ENCODE results near the gene HTRA1.
A peak's percentile ranks its signal among the peaks of the same experiment; 100 is the strongest.

The HTRA1 gene

DNA sequence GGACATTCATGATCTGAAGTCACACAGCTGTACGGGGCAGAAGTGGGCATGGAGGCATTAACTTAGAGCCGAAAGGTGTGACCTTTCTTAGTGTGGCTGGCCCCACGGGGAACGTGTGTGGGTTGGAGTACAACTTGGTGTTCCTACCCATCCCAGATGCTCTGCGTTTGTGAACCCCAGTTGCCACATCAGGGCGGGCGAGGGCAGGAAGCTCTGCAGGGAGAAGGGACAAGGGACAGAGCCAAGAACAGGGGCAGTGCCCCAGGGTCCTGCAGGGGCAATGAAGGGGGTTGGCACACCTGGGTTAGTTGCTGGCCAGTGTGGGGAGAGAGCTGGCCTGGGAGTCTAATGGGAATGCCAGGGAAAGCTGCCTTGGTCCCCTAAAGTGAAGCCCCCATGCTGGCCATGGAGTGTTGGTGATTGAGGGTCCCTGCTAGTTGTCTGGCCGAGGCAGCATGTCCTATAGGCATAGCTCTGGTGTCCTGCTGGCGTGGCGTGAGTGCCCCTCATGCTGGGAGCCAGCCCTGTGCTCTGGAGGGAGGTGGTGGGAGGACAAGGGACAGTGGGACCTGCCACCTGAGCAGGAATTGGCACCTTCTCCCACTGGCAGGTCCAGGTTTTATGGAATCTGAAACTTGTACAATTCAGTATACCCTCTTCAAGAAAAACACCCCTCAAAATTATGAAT, 18.9 kb downstream of the HTRA1 start:
- no peak overlapping the region for H3K4me3 ChIP-seq (ENCODE audit: low read length)
- no peak for DNase-seq (ENCODE audit: low read depth)
- TF ChIP-seq, protein P1, sequence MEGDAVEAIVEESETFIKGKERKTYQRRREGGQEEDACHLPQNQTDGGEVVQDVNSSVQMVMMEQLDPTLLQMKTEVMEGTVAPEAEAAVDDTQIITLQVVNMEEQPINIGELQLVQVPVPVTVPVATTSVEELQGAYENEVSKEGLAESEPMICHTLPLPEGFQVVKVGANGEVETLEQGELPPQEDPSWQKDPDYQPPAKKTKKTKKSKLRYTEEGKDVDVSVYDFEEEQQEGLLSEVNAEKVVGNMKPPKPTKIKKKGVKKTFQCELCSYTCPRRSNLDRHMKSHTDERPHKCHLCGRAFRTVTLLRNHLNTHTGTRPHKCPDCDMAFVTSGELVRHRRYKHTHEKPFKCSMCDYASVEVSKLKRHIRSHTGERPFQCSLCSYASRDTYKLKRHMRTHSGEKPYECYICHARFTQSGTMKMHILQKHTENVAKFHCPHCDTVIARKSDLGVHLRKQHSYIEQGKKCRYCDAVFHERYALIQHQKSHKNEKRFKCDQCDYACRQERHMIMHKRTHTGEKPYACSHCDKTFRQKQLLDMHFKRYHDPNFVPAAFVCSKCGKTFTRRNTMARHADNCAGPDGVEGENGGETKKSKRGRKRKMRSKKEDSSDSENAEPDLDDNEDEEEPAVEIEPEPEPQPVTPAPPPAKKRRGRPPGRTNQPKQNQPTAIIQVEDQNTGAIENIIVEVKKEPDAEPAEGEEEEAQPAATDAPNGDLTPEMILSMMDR (conservative IDR thresholded peaks at IDR 0.05; ENCODE audit: low read depth, low read length) = no peak

DNA sequence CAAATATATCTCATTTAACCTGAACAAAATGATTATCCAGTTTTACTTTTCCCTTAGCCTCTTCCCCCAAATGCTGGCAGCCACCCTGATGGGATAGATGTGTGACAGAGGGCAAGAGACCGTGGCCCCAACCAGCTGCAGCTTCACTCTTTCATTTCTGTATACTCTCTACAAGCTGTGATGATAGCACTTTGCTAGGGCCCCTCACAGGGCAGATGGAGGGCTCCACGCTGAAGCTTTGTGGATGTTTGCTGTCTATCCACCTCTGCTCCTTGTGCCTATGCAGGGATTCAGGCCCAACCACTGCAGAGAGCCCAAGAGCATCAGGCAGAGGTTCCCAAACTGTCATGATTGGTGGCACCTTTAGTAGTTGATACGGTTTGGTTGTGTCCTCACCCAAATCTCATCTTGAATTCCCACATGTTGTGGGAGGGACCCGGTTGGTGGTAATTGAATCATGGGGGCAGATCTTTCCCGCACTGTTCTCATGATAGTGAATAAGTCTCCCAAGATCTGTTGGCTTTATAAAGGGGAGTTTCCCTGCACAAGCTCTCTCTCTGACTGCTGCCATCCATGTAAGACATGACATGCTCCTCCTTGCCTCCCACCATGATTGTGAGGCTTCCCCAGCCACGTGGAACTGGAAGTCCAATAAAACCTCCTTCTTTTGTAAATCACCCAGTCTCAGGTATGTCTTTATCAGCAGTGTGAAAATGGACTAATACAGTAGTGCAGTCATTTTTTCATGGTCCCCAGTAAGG, 20.1 kb downstream of the HTRA1 start:
- H3K4me3 ChIP-seq (ENCODE audit: low read length) = no peak overlapping the region
- no peak for DNase-seq (ENCODE audit: low read depth)
- TF ChIP-seq, protein P1 (conservative IDR thresholded peaks at IDR 0.05; ENCODE audit: low read depth, low read length) = no peak

DNA sequence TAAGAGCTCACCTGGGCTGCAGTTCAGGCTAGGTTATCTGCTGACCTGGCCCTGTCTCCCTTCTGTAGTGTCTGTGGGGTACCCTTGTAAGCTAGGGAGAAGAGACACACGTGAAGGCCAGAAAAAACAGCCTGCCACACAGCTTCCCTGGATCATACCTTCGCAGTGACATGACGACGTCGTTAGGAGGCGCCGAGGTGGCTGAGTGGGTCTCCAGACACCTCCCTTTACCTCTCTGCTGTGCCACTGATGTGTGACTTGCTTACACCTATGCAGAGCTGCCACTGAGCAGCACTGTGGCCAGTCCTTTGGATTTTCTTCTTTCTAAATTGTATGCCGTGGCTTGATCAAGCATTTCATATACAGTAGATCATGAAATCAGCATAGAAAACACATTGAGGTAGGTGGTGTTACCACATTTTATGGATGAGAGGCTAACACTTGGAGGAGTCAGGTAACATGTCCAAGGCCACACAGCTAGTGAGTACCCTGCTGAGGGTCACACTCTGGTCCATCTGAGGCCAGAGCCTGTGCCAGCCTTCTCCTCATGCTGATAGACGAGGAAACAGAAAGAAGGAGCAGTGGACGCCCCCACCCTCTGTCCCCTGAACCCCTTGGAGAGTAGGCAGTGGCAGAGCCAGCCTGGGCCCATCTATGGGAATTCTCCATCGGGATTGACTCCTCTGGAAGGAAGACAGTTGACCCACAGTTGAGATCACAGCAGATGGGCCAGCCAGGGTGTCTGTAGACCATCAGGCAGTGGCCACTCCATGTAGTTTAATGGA, 23.1 kb downstream of the HTRA1 start:
- no peak overlapping the region for H3K4me3 ChIP-seq (ENCODE audit: low read length)
- TF ChIP-seq, protein P1 (conservative IDR thresholded peaks at IDR 0.05; ENCODE audit: low read depth, low read length) = no peak
- no peak for DNase-seq (ENCODE audit: low read depth)

DNA sequence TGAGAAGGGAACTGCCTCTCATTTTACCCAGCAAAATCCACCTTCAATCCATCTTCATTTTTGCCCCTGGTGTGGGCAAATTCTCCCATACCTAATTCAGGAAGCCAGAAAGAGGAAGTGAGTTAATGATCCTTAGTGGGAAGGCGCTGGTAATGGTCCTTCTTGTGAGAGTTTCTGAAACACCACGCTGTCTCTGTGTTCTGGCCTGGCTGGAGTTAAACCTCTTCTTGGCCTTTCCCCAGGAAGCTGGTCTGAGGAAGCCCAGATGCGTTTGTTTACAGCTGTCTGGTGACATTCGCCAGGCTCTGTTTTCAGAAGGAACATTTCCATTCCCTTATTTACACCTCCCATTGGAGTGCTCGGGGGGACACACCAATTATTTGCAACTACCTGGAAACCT, 24.3 kb downstream of the HTRA1 start:
- no peak overlapping the region for H3K4me3 ChIP-seq (ENCODE audit: low read length)
- no peak for DNase-seq (ENCODE audit: low read depth)
- TF ChIP-seq, protein P1 (conservative IDR thresholded peaks at IDR 0.05; ENCODE audit: low read depth, low read length) = no peak

DNA sequence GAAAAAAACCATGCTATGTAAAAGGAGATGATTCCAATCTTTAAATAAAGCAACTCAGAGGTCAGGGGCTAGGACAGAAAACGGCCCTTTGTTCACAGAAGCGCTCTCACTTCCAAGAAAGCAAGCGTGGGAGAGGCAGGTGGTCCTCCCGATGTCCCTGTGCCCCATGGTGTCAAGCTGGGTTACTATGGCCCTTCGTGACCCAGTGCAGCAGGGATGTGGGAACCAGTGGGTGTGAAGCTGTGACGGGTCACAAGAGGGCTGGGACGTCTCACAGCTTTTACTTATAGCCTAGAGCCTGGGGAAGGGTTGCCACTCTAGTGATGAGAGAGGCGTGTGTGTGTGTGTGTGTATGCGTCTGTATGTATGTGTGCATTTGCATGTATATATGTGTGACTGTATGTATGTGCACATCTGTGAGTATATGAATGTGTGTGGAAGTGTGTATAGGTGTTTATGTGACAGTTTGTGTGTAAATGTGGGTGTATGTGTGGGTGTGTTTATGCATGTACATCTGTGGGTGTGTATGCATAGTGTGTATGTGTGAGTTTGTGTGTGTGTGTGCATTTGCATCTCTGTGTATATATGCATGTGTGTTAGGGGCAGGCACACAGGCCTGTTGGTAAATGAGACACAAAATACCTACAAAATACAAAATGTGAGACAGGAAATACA, 25.2 kb downstream of the HTRA1 start:
- no peak overlapping the region for H3K4me3 ChIP-seq (ENCODE audit: low read length)
- TF ChIP-seq, protein P1 (conservative IDR thresholded peaks at IDR 0.05; ENCODE audit: low read depth, low read length) = no peak
- no peak for DNase-seq (ENCODE audit: low read depth)

DNA sequence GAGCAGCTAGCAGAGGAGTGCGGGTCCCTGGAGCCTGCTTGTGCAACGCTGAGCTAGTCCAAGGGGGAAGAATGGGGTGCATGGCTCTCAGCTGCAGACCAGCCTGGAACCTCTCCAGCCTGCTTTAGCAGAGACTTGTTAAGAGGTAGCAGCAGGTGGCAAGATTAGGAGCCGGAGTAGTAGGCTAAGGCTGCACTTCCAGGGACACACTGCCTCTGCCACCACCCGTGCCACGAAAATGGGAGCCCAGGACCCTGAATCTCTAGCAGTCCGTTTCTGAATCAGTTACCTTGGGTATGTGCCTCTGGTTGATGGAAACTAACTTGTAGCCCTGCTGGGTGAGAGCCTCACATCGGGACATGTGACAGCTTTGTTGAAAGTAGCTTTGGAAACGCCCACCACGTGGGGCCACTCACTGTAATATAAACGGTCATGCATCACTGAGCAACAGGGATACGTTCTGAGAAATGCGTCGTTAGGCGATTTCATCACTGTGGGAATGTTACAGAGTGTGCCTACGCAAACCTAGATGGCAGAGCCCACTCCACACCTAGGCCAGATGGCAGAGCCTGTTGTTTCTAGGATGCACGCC, 25.9 kb downstream of the HTRA1 start:
- TF ChIP-seq, protein P1 (conservative IDR thresholded peaks at IDR 0.05; ENCODE audit: low read depth, low read length) = no peak
- peak; percentile 75 for DNase-seq (ENCODE audit: low read depth)
- no peak overlapping the region for H3K4me3 ChIP-seq (ENCODE audit: low read length)
